ENCODE measurements around the gene PRICKLE4. TPM values are rescaled to one million over a fixed set of nuclear protein-coding genes. Genes with fewer than 3 reads are reported as not detected.

Gene PRICKLE4
- total and polyA plus RNA-seq, 2 of the 13 experiments (the other 11 are each of a cell fraction or from before 2014, with no cell fraction given), result 0.92 to 1.2 TPM

GRCh38 chr6:41767112-41767833 is 13.3 kb upstream of the PRICKLE4 start (continued):
- TF ChIP-seq FOXK1 (CRISPR knock-in tag; IDR thresholded peaks at IDR 0.05; ENCODE audit: borderline replicate concordance, low read depth), result no peak
- TF ChIP-seq MYPOP (CRISPR knock-in tag; IDR thresholded peaks at IDR 0.05), result no peak
- TF ChIP-seq ZUFSP (CRISPR knock-in tag; IDR thresholded peaks at IDR 0.05; ENCODE audit: borderline replicate concordance), result no peak
- no peak for TF ChIP-seq BHLHE40 (IDR thresholded peaks at IDR 0.05; ENCODE audit: low read length)
- no peak for TF ChIP-seq CHD2 (IDR thresholded peaks at IDR 0.05; ENCODE audit: low read depth, low read length)
- TF ChIP-seq ZNF619 (CRISPR knock-in tag; IDR thresholded peaks at IDR 0.05), result no peak
- no peak for TF ChIP-seq ZSCAN9 (CRISPR knock-in tag; IDR thresholded peaks at IDR 0.05; ENCODE audit: borderline replicate concordance)
- TF ChIP-seq CEBPG (CRISPR knock-in tag; IDR thresholded peaks at IDR 0.05), result peak; percentile 75
- TF ChIP-seq NFYC (CRISPR knock-in tag; IDR thresholded peaks at IDR 0.05), result no peak
- TF ChIP-seq ATF7 (IDR thresholded peaks at IDR 0.05), result peak; percentile 59
- no peak for TF ChIP-seq ATF7 (CRISPR knock-in tag; IDR thresholded peaks at IDR 0.05)
- TF ChIP-seq FIP1L1 (IDR thresholded peaks at IDR 0.05; ENCODE audit: borderline replicate concordance, insufficient read depth, low read depth, low read length), result no peak
- TF ChIP-seq, protein P1, sequence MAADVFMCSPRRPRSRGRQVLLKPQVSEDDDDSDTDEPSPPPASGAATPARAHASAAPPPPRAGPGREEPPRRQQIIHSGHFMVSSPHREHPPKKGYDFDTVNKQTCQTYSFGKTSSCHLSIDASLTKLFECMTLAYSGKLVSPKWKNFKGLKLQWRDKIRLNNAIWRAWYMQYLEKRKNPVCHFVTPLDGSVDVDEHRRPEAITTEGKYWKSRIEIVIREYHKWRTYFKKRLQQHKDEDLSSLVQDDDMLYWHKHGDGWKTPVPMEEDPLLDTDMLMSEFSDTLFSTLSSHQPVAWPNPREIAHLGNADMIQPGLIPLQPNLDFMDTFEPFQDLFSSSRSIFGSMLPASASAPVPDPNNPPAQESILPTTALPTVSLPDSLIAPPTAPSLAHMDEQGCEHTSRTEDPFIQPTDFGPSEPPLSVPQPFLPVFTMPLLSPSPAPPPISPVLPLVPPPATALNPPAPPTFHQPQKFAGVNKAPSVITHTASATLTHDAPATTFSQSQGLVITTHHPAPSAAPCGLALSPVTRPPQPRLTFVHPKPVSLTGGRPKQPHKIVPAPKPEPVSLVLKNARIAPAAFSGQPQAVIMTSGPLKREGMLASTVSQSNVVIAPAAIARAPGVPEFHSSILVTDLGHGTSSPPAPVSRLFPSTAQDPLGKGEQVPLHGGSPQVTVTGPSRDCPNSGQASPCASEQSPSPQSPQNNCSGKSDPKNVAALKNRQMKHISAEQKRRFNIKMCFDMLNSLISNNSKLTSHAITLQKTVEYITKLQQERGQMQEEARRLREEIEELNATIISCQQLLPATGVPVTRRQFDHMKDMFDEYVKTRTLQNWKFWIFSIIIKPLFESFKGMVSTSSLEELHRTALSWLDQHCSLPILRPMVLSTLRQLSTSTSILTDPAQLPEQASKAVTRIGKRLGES (CRISPR knock-in tag; IDR thresholded peaks at IDR 0.05; ENCODE audit: borderline replicate concordance), result no peak
- TF ChIP-seq TFAP4 (IDR thresholded peaks at IDR 0.05; ENCODE audit: borderline replicate concordance, low read depth), result no peak
- TF ChIP-seq GATA4 (IDR thresholded peaks at IDR 0.05; ENCODE audit: borderline replicate concordance, low read depth), result no peak
- no peak for TF ChIP-seq ZKSCAN5 (CRISPR knock-in tag; IDR thresholded peaks at IDR 0.05)
- 0 out of 2 replicates have a peak, but pooled peaks have one; percentile 65 for TF ChIP-seq ZNF772 (CRISPR knock-in tag; IDR thresholded peaks at IDR 0.05)
- no peak for TF ChIP-seq ELF4 (CRISPR knock-in tag; IDR thresholded peaks at IDR 0.05; ENCODE audit: borderline replicate concordance)
- TF ChIP-seq ZBTB33 (CRISPR knock-in tag; IDR thresholded peaks at IDR 0.05), result peak; percentile 63
- TF ChIP-seq JUND (CRISPR knock-in tag; IDR thresholded peaks at IDR 0.05), result 0 out of 2 replicates have a peak, but pooled peaks have one; percentile 13
- TF ChIP-seq RORA (CRISPR knock-in tag; IDR thresholded peaks at IDR 0.05), result no peak
- peak; percentile 79 for TF ChIP-seq ZNF263 (CRISPR knock-in tag; IDR thresholded peaks at IDR 0.05)

All from HepG2 (cell line).